ENCODE measurements around the gene HCFC1R1.

GRCh38 chr16:2999929-3000328, 23.8 kb downstream of the HCFC1R1 start:
- no peak for TF ChIP-seq ZBTB7A (tag by site-specific recombination; IDR thresholded peaks at IDR 0.05; ENCODE audit: low read depth)
- no peak for TF ChIP-seq ZSCAN18 (tag by site-specific recombination; IDR thresholded peaks at IDR 0.05)
- no peak for TF ChIP-seq ZBTB8A (tag by site-specific recombination; IDR thresholded peaks at IDR 0.05)
- TF ChIP-seq CTCF (tag by site-specific recombination; IDR thresholded peaks at IDR 0.05): no peak
- no peak for TF ChIP-seq ZNF324 (tag by site-specific recombination; IDR thresholded peaks at IDR 0.05)
- TF ChIP-seq ZNF571 (tag by site-specific recombination; IDR thresholded peaks at IDR 0.05): no peak
- TF ChIP-seq ZBTB44 (tag by site-specific recombination; IDR thresholded peaks at IDR 0.05): no peak
- no peak for TF ChIP-seq PBX3 (CRISPR knock-in tag; IDR thresholded peaks at IDR 0.05)
- TF ChIP-seq ZNF513 (tag by site-specific recombination; IDR thresholded peaks at IDR 0.05): no peak
- TF ChIP-seq AEBP2 (tag by site-specific recombination; IDR thresholded peaks at IDR 0.05; ENCODE audit: borderline replicate concordance): no peak
- TF ChIP-seq YY1 (tag by site-specific recombination; IDR thresholded peaks at IDR 0.05): no peak
- no peak for TF ChIP-seq ZNF266 (tag by site-specific recombination; IDR thresholded peaks at IDR 0.05; ENCODE audit: low read depth)

Measured in HEK293 (cell line).